ENCODE measurements around the gene NOPCHAP1.
"Not testable (repeated sequence)": the region's sequence is repeated elsewhere in the genome, so short reads cannot be mapped to it uniquely, and the experiment has no call there.

The NOPCHAP1 gene, protein sequence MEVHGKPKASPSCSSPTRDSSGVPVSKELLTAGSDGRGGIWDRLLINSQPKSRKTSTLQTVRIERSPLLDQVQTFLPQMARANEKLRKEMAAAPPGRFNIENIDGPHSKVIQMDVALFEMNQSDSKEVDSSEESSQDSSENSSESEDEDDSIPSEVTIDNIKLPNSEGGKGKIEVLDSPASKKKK

GRCh38 chr12:104986022-104986941 is at the start of gene NOPCHAP1:
Gene NOPCHAP1, plus strand, starts transcription at chr12:104986316. Its CDS starts 37 bp downstream, at chr12:104986353.
- DNase-seq (ENCODE audit: low read depth in 2 of 2, low spot score in 1 of 2), result peak; percentile 71 to 76

- no peak for DNase-seq (ENCODE audit: low read depth in 2 of 2, low spot score in 1 of 2)
Observed at GRCh38 chr12:104938371-104938770, 47.7 kb upstream of the NOPCHAP1 start.

DNA sequence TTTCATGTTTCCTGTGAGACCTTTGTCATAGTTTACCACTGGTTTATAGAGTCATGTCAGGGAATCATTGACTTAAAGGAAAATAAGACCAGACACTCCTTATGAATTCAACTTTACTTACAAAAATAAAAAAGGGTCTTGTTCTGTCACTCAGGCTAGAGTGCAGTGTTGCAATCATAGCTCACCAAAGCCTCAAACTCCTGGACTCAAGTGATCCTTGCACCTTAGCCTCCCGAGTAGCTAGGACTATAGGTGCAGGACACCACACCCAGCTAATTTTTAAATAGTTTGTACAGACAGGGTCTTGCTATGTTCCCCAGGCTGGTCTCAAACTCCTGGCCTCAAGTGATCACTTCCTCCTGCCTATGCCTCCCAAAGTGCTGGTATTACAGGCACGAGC is 47.0 kb upstream of the NOPCHAP1 start:
- no peak for DNase-seq (ENCODE audit: low read depth in 2 of 2, low spot score in 1 of 2)

DNA sequence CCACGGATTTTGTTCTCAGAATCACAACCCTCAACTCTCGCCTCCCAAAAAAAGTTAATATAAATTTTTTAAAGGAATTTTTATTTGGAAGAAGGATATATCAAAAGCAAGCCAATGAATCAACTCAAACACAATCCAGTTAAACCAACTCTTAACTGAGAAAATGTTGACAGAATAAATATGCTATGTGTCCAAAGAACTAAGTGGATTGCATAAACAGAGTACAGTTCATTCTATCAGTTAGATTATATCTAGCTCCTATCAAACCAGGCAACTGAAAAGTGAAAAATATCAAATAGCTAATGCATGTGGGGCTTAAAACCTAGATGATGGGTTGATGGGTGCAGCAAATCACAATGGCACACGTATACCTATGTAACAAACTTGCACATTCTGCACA is 44.7 kb upstream of the NOPCHAP1 start:
- DNase-seq (ENCODE audit: low read depth in 2 of 2, low spot score in 1 of 2), result no peak

DNA sequence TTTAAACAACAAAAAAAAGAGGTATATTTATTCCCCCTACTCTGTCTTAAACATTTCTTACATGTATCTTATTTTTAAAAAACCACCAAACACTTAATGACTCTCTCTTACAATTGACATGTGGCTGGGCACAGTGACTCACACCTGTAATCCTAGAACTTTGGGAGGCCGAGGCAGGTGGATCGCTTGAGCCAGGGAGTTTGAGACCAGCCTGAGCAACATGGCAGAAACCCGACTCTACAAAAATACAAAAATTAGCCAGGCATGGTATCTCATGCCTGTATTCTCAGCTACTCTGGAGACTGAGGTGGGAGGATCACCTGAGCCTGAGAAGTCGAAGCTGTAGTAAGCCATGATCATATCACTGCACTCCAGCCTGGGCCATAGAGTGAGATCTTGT is 44.0 kb upstream of the NOPCHAP1 start:
- no peak for DNase-seq (ENCODE audit: low read depth in 2 of 2, low spot score in 1 of 2)

GRCh38 chr12:104943401-104943800 is 42.7 kb upstream of the NOPCHAP1 start:
- not testable (repeated sequence) for DNase-seq (ENCODE audit: low read depth in 2 of 2, low spot score in 1 of 2)

GRCh38 chr12:104944252-104944651 is 41.9 kb upstream of the NOPCHAP1 start:
- no peak for DNase-seq (ENCODE audit: low read depth in 2 of 2, low spot score in 1 of 2)

DNA sequence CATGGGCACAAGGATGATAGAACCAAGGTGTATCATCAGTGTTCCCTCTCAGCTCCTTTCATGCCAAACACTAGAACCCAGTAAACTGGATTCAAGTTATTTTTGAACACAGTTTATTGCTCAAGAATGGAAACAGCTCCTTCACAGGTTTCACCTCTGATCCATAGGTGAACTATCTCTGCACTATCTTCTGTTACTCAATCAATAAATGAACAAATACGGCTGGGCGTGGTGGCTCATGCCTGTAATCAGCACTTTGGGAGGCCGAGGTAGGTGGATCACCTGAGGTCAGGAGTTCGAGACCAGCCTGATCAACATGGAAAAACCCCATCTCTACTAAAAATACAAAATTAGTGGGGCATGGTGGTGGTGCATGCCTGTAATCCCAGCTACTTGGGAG is 37.4 kb upstream of the NOPCHAP1 start:
- not testable (repeated sequence) for DNase-seq (ENCODE audit: low read depth in 2 of 2, low spot score in 1 of 2)

GRCh38 chr12:104951759-104952509 is 34.2 kb upstream of the NOPCHAP1 start:
- DNase-seq (ENCODE audit: low read depth in 2 of 2, low spot score in 1 of 2), result no peak

- no peak for DNase-seq (ENCODE audit: low read depth in 2 of 2, low spot score in 1 of 2)
Observed at GRCh38 chr12:104952816-104953215, 33.3 kb upstream of the NOPCHAP1 start.

GRCh38 chr12:104953323-104953722 is 32.8 kb upstream of the NOPCHAP1 start:
- no peak for DNase-seq (ENCODE audit: low read depth in 2 of 2, low spot score in 1 of 2)

GRCh38 chr12:104955703-104956102 is 30.4 kb upstream of the NOPCHAP1 start:
- no peak for DNase-seq (ENCODE audit: low read depth in 2 of 2, low spot score in 1 of 2)

DNA sequence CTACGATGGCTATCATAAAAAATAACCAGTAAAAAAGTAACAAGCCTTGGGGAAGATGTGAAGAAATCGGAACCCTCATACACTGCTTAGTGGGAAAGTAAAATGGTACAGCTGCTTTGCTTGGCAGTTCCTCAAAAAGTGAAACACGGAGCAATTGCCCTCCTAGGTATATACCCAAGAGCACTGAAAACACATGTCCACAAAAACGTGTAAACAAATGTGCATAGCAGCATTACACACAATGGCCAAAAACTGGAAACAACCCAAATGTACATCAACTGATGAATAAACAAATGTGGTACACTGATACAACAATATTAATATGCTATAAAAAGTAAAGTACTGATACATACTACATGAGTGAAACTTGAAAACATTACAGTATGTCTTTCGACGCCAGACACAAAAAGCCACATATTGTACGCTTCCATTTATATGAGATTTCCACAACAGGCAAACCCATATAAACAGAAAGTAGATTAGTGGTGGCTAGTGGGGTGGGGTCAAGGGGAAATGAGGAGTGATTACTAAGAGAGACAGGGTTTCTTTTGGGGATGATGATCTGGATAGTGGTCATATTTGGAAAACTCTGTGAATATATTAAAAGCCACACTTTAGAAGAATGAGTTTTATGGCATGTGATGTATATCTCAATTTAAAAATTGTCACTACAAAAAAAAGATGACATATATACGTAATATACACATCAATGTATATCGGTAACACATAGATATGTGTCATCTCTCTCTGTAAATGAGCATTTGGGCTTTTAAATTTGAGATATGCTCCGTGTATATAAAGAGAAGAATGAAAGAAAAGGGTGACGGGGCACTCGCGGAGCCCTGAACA is 29.0 kb upstream of the NOPCHAP1 start:
- no peak for DNase-seq (ENCODE audit: low read depth in 2 of 2, low spot score in 1 of 2)

DNA sequence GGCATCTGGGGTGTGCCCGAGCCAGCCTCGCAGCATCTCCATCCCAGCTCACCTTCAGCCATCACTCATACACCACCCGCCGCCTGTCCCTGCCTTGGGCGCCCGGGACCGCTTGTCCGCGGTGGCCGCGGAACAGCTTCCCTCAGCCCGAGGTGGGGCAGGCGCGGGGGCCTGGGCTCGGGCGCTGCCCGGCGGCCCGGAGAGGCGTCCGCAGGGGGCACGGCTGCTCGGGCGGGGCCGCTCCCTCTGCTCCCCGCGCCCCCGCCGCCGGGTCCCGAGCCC is 28.5 kb upstream of the NOPCHAP1 start:
- peak; percentile 9 to 10 for DNase-seq (ENCODE audit: low read depth in 2 of 2, low spot score in 1 of 2)

DNA sequence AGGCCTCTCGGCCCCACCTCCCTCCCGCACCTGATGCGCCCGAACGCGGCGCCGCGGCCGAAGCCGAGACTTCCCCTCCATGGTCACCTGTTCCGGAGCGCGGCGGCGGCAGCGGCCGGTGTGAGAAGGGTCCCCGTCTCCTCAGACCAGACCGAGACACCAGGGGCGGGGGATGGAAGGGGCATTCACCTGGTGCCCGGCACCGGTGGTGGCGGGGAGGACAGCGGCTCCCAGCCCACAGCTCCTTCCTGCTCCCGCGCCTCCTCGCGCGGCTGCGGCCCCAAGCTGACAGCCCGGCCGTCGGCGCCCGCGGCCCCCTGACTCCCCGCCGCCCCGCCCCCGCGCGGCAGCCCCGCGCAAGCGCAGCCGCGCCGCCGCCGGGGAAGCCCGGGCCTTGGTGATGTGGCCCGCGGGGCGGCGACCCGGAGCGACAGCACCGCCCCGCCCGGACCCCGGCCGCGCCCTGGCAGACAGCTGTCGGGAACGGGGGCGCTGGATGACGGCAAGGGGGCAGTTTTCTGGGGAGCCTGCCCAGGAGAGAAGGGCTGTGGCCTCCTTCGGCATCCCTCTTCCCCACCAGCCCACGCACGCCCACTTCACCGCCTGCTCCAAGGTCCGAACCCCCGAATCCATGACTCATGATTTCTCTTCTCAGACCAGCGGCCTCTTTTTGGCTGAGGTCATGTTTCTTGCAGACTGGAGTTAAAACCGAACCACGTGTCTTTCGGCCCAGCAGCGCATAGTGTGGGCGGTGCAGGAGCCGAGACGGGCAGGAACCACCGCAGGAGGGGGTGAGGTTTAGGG is 27.9 kb upstream of the NOPCHAP1 start, which contains the start of gene SLC41A2:
SLC41A2 (minus strand) TSS at position 290 of the 804 bp plus-strand sequence. CDS start 29,763 bp downstream, outside the sequence.
- peak; percentile 59 to 77 for DNase-seq (ENCODE audit: low read depth in 2 of 2, low spot score in 1 of 2)

DNA sequence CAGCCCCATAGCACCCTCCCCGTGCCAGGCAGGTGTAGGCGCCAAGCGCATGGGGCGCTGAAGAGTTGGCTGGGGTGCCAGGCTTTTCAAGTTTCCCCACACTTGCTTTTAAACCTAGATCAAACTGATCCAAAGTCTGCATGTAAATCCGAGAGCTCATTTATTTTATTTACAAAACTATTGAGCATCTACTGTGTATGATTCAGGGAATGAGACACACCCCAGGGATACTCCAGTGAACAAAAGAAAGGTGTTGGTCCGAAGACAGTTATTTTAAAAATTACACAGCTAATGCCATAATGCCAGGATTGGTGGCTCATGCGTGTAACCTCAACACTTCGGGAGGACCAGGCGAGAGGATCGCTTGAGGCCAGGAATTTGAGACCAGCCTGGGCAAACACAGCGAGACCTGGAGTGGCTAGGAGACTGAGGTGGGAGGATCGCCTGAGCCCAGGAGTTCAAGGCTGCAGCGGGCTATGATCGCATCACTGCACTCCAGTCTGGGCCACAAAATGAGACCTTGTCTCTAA is 27.2 kb upstream of the NOPCHAP1 start:
- no peak for DNase-seq (ENCODE audit: low read depth in 2 of 2, low spot score in 1 of 2)

DNA sequence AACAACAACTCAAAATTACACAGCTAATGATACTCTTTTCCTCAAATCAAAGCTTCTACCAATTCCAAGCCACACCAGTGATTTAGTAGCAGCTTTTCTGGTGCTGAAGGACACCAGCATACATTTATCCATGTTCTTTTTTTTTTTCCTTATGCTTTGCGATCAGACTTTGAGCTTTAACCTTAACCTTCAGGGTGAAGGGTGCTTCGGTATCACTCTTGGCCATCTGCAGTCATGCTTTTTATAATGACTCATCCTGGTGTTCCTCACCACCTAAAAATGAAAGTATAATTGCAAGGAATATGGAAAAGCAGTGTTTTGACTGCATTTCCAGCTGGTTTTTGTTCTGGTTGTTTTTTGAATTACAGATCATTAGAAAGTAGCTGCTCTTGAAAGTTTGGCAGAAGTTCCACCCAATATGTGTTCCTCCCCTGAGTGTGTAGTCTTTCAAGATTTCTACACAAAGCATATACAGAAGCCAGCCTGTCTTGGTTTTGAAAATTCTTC is 26.7 kb upstream of the NOPCHAP1 start:
- DNase-seq (ENCODE audit: low read depth in 2 of 2, low spot score in 1 of 2), result no peak

- no peak for DNase-seq (ENCODE audit: low read depth in 2 of 2, low spot score in 1 of 2)
Observed at GRCh38 chr12:104960464-104960863, 25.7 kb upstream of the NOPCHAP1 start.

GRCh38 chr12:104963757-104964156 is 22.4 kb upstream of the NOPCHAP1 start:
- DNase-seq (ENCODE audit: low read depth in 2 of 2, low spot score in 1 of 2), result no peak

Data from stimulated activated CD8-positive, alpha-beta memory T cell treated with anti-CD3 and anti-CD28 coated beads, Interleukin-4, amount 100 ng/mL, for 4 hours (primary cell).